Skeletal muscle satellite cell (primary cell): Measurements from ENCODE around the gene RAB20.

Experiments
- H3K27me3 ChIP-seq: 2 replicates; pipeline ENCODE4 v1.7.0; 2013; ENCODE audit warnings: low read length; ENCODE audit not compliant: control insufficient read depth, insufficient read depth
- H3K36me3 ChIP-seq: 2 replicates; pipeline ENCODE4 v1.7.0; 2013; ENCODE audit warnings: mild to moderate bottlenecking, control low read depth, low read length; ENCODE audit not compliant: insufficient read depth
- H3K4me1 ChIP-seq: 2 replicates; pipeline ENCODE4 v1.7.0; 2013; ENCODE audit warnings: low read length; ENCODE audit not compliant: control insufficient read depth, insufficient read depth
- H3K4me2 ChIP-seq: 2 replicates; pipeline ENCODE4 v1.7.0; 2013; ENCODE audit warnings: mild to moderate bottlenecking, low read length
- H3K4me3 ChIP-seq: 2 replicates; pipeline ENCODE4 v1.7.0; 2013; ENCODE audit warnings: low read length
- H3K9ac ChIP-seq: 2 replicates; pipeline ENCODE4 v1.7.0; 2013; ENCODE audit warnings: mild to moderate bottlenecking, low read depth, low read length, moderate library complexity
- H3K9me3 ChIP-seq: replicated peaks from 2 replicates; pipeline ENCODE4 v1.7.0; 2013; ENCODE audit warnings: mild to moderate bottlenecking, control low read depth, low read length

Gene RAB20

DNA sequence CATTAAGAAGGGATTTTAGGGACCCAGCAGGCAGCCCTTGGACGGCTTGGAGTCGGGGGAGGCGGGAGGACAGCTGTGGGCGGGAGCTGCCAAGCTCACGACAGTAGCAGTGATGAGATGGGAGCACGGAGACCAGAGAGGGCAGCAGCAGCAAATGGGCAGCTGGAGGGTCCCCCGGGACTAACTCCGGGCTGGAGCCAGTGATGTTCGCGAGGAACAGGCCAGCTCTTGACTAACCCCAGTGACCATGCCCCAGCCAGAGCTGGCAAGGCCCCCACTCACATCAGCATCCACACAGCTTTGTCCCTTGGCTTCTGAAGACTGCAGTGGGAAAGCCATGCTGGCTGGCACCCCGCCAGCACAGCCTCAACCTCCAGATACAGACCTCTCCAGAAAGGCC is 81.9 kb downstream of the RAB20 start:
- Histone ChIP-seq H3K4me3 (no peak overlapping the region), H3K36me3 (peaks cover 83% of the 10 kb centered on the region), H3K4me1 (no peaks in the 10 kb centered on the region), H3K9ac (no peak overlapping the region), H3K27me3 (no peaks in the 10 kb centered on the region), H3K9me3 (no peaks in the 10 kb centered on the region), H3K4me2 (no peak overlapping the region)

DNA sequence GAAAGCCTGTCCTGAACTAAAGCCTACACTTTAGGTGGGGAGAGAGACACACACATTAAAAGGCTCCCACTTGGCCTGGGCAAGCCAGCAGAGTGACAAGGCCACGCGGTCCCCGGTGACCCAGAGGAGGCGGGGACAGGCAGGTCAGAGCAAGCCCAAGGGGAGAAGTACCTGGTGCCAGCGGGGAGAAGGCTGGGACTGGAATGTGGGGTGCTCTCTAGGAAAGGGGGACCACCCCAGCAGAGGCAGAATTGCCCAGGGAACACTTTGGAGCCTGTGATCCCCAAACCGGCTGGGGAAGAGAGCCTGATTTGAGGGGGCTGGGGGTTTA is 82.3 kb downstream of the RAB20 start:
- no peaks in the 10 kb centered on the region for H3K9me3 ChIP-seq
- no peaks in the 10 kb centered on the region for H3K27me3 ChIP-seq
- no peak overlapping the region for H3K4me2 ChIP-seq
- H3K9ac ChIP-seq, result no peak overlapping the region
- H3K4me1 ChIP-seq, result no peaks in the 10 kb centered on the region
- peaks cover 83% of the 10 kb centered on the region for H3K36me3 ChIP-seq
- H3K4me3 ChIP-seq, result no peak overlapping the region

DNA sequence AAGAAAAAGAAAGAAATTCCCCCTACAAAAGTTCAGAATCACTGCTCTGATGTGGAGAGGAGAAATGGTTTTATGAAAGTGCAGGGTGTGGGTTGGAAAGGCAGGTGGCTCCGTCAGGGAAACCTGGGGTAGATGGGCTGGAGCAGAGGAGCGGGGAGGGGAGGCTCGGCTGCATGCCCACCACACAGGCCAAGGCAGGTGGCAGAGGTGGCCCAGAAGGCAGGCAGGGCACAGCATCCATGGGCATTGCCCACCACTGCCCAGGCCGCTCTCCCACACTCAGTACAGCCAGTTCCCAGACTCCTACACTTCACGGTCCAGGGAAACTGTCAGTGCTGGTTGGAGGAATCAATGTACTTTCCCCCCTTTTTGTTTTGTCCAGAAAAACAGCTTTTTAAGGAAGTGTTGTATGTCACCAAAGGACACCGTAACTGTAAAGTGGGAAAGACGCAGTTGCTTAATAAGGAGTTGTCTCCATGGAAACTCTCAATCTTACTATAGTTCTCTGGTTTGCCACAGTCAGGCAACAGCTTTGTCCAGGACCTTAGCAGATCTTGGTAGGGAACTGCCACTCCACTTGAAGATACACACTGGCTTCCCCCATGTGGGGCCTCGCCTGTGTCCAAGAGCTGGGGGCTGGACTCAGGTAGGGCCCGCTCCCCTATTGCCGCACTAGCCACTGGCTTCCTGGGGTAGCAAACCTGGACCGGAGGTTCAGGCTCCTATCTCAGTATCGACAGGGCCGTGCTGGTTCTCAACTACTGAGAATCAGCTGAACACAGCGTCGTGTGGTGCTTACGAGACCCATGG is 82.9 kb downstream of the RAB20 start:
- H3K9me3 ChIP-seq, result no peaks in the 10 kb centered on the region
- no peaks in the 10 kb centered on the region for H3K4me1 ChIP-seq
- H3K9ac ChIP-seq, result no peak overlapping the region
- no peak overlapping the region for H3K4me3 ChIP-seq
- no peaks in the 10 kb centered on the region for H3K27me3 ChIP-seq
- H3K4me2 ChIP-seq, result no peak overlapping the region
- H3K36me3 ChIP-seq, result peaks cover 83% of the 10 kb centered on the region

DNA sequence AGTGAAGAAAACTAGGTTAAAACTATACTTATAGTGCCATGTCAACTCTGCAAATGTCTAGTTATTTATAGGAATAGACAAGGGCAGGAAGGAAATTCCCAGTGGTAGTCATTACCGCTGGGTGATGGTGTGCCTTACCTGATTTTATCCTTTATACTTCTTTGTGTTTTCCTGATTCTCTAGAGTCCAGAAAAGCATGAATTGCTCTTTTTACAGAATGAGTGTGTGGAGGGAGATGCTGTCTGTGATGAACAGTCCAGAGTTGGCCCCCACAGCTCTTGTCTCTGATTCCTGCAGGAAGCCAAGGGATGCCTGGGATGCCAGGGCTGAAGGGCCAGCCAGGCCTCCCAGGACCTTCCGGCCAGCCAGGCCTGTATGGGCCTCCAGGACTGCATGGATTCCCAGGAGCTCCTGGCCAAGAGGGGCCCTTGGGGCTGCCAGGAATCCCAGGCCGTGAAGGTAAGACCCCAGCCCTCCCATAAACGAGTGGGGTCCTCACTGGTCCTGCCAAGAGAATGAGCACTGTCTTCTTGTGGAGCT is 83.7 kb downstream of the RAB20 start:
- Histone ChIP-seq H3K36me3 (peaks cover 79% of the 10 kb centered on the region), H3K9me3 (no peaks in the 10 kb centered on the region), H3K27me3 (no peaks in the 10 kb centered on the region), H3K9ac (no peak overlapping the region), H3K4me2 (no peak overlapping the region), H3K4me1 (no peaks in the 10 kb centered on the region), H3K4me3 (no peak overlapping the region)

DNA sequence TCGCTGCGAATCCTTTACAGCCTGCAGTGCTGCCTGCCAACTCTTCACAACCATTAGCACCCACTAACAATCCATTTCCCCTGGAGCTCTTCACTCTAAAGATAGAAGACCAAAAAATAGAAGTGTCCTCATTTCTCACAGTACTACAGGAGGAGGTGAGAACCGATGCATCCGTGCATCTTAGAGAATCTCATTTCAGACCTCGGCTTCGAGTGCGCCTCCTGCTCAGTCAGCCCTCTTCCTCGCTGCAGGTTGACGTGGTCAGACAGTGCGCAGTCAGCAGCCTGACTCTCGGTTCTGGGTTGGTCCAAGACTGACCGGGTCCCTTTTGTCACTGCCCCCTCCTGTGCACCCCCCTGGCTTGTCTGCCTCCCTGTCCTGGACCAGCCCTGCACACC is 85.3 kb downstream of the RAB20 start:
- Histone ChIP-seq H3K27me3 (no peaks in the 10 kb centered on the region), H3K9ac (no peak overlapping the region), H3K9me3 (no peaks in the 10 kb centered on the region), H3K4me3 (no peak overlapping the region), H3K36me3 (peaks cover 74% of the 10 kb centered on the region), H3K4me1 (peaks cover 6% of the 10 kb centered on the region), H3K4me2 (no peak overlapping the region)

DNA sequence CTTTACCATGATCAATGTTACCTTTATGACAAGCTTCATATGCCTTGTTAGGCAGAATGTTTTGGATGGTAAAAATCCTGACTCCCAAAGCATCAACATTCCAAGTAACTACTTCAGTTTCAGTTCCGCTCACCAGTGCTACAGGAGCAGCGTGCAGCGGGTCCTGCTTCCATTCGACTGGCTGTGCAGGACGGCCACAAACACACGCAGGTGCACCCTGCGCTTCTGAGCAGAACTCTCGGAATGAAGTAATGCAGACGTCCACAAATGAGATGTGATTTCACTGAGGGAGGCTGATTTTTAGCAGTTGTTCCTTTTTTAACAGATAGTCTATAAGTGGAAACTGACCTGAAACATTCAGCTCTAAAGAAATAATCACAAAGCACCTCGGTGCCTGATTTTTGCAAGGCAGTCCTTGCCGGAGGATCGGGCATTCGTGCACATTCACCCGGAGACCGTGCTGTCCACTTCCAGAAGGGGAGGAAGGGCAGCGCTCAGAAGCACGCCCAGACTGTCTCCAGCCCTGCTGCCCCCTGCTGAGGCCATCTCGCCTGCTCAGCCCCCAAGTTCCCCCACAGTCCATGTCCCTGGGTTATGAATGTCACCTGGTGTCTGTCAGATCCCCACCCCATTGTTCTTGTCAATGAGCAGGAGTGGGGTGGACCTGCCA is 85.8 kb downstream of the RAB20 start:
- Histone ChIP-seq H3K4me2 (no peak overlapping the region), H3K4me1 (peaks cover 6% of the 10 kb centered on the region), H3K27me3 (no peaks in the 10 kb centered on the region), H3K9ac (no peak overlapping the region), H3K36me3 (peaks cover 77% of the 10 kb centered on the region), H3K4me3 (no peak overlapping the region), H3K9me3 (no peaks in the 10 kb centered on the region)

DNA sequence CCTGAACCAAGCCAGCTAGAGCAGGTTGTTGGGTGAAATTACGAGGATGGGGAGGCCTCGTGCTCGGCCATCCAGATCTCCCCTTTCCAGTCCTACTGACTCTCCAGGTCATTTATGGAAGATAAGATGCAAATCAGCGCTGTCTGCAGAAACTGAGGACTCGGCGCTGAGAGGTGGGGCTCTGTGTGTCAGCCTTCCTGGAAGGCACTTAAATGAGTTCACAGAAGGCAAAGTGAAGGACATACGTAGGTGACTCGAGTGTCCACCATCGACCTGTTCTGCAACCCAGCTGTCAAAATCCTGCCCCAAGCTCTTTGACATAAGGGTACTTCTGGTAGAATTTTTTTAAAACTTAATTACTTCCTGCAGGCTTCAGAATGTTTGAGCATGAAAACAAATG is 86.4 kb downstream of the RAB20 start:
- Histone ChIP-seq H3K4me3 (no peak overlapping the region), H3K4me1 (peaks cover 6% of the 10 kb centered on the region), H3K9ac (no peak overlapping the region), H3K4me2 (no peak overlapping the region), H3K9me3 (no peaks in the 10 kb centered on the region), H3K27me3 (no peaks in the 10 kb centered on the region), H3K36me3 (peaks cover 76% of the 10 kb centered on the region)

DNA sequence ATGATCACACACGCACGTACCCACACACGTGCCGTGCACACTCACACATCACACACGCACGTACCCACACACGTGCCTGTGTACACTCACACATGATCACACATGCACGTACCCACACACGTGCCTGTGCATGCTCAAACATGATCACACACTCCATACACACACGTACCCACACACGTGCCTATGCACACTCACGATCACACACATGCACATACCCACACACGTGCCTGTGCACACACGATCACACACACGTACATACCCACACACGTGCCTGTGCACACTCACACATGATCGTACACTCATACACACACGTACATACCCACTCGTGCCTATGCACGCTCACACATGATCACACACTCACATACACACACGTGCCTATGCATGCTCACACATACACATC is 86.8 kb downstream of the RAB20 start:
- Histone ChIP-seq H3K36me3 (peaks cover 73% of the 10 kb centered on the region), H3K27me3 (no peaks in the 10 kb centered on the region), H3K9ac (no peak overlapping the region), H3K4me3 (no peak overlapping the region), H3K4me2 (no peak overlapping the region), H3K4me1 (peaks cover 6% of the 10 kb centered on the region), H3K9me3 (no peaks in the 10 kb centered on the region)
